Gastrocnemius medialis (tissue), 4 donors: ENCODE data around the gene PCSK5. TPM values are rescaled to one million over a fixed set of nuclear protein-coding genes. Genes with fewer than 3 reads are reported as not detected.

Source experiments
- ATAC-seq, 2 donors: fragments of 150-250 bp; one replicate each; pipeline ENCODE4 v1.9.1; 2016
- DNase-seq, 2 donors: peaks; one replicate each; pipeline ENCODE4 v3.0.0-alpha.2; 2019
- H3K27ac ChIP-seq, 4 donors: fragments of 200-600 bp; sonication (generic); 1 replicate in 1 of 4; 2 replicates in 3 of 4; pipeline ENCODE4 v1.5.1; 2016 to 2018; ENCODE audit warnings: mild to moderate bottlenecking in 2 of 4, moderate library complexity in 1 of 4
- H3K27me3 ChIP-seq, 3 donors: fragments of 200-600 bp; sonication (generic) in 2 of 3; 1 replicate in 1 of 3; 2 replicates in 2 of 3; pipeline versions ENCODE4 v1.5.1 to v1.6.0; 2016 to 2019; ENCODE audit warnings: mild to moderate bottlenecking in 1 of 3, moderate library complexity in 1 of 3
- H3K36me3 ChIP-seq, 2 donors: fragments of 200-600 bp; sonication (generic) in 1 of 2; one replicate each; pipeline ENCODE4 v1.5.1; 2017 to 2018
- H3K4me1 ChIP-seq, 2 donors: fragments of 200-600 bp; sonication (generic) in 1 of 2; one replicate each; pipeline ENCODE4 v1.5.1; 2016 to 2017; ENCODE audit warnings: mild to moderate bottlenecking in 2 of 2
- H3K4me3 ChIP-seq, 4 donors: fragments of 200-600 bp; sonication (generic) in 3 of 4; 1 replicate in 1 of 4; 2 replicates in 3 of 4; pipeline ENCODE4 v1.5.1; 2016 to 2019; ENCODE audit warnings: mild to moderate bottlenecking in 2 of 4
- H3K9me3 ChIP-seq, 3 donors: fragments of 200-600 bp; sonication (generic) in 2 of 3; 1 replicate in 1 of 3; 2 replicates in 2 of 3; pipeline ENCODE4 v1.5.1; 2016 to 2019
- POLR2A ChIP-seq, 2 donors: fragments of 450-650 bp; IDR thresholded peaks; one replicate each; pipeline ENCODE4 v1.6.1; 2017; ENCODE audit warnings: antibody characterized with exemption in 2 of 2, mild to moderate bottlenecking in 2 of 2, moderate library complexity in 2 of 2
- in situ Hi-C, 4 donors: fragments of 200-750 bp; cut with MboI; loops; one replicate each; pipeline versions ENCODE4 v1.15.0 to v1.8.0; 2017; ENCODE audit warnings: low sequenced_read_pairs in 4 of 4
- intact Hi-C: fragments of 100-400 bp; cut with DNase I; formaldehyde crosslinking; loops from one replicate; pipeline ENCODE4 v1.15.1; 2023; ENCODE audit warnings: low total_unique reads
- total RNA-seq, 4 donors: library from RNA; depleted of rRNA; stranded (reverse); fragments of >200 nt; gene quantifications; one replicate each; pipeline versions ENCODE4 v1.1.0 to v1.2.3, GENCODE V29; 2016
- TF ChIP-seq, protein P1 (sequence below), 5 experiments: fragments of 450-650 bp in 3 of 5; fragments of 200-600 bp in 2 of 5; sonication (generic) in 2 of 5; IDR thresholded peaks in 4 of 5; conservative IDR thresholded peaks in 1 of 5; 1 replicate in 4 of 5; 2 replicates in 1 of 5; pipeline ENCODE4 v1.5.1; 2016 to 2019; ENCODE audit warnings: antibody characterized with exemption in 5 of 5, mild to moderate bottlenecking in 3 of 5, moderate library complexity in 3 of 5

Gene PCSK5
- total RNA-seq, 4 donors from 2014 or later: 1.3 to 8.3 (median 3.2) TPM

DNA sequence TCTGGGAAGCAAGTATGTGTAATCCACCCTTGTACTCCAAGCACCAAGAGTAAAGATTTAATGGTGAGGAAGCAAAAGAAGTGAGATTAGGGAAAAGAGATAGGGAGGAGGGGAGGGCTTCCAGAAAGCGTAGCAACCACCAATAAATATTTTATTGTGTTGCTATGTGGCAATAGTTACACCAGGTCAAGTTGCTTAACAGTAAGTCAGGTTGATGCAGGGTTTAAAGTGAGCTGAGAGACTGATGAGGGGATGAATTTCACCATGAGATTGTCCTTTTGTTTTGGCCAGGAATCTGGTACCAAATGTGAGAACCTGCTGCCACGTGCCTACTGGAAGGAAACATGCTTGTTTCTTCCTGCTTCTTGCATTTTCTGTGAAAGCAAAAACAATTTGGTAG lies 62.7 kb downstream of the PCSK5 start:
- Histone ChIP-seq H3K4me1 (no peaks in the 10 kb centered on the region), H3K9me3 (no peaks in the 10 kb centered on the region), H3K36me3 (no peaks in the 10 kb centered on the region), H3K27ac (no peak overlapping the region), H3K27me3 (no peaks in the 10 kb centered on the region), H3K4me3 (no peak overlapping the region)
- intact Hi-C loops: no loop called here
- in situ Hi-C loops: no loop called here
- TF ChIP-seq POLR2A (IDR thresholded peaks at IDR 0.05): no peak
- TF ChIP-seq, protein P1, sequence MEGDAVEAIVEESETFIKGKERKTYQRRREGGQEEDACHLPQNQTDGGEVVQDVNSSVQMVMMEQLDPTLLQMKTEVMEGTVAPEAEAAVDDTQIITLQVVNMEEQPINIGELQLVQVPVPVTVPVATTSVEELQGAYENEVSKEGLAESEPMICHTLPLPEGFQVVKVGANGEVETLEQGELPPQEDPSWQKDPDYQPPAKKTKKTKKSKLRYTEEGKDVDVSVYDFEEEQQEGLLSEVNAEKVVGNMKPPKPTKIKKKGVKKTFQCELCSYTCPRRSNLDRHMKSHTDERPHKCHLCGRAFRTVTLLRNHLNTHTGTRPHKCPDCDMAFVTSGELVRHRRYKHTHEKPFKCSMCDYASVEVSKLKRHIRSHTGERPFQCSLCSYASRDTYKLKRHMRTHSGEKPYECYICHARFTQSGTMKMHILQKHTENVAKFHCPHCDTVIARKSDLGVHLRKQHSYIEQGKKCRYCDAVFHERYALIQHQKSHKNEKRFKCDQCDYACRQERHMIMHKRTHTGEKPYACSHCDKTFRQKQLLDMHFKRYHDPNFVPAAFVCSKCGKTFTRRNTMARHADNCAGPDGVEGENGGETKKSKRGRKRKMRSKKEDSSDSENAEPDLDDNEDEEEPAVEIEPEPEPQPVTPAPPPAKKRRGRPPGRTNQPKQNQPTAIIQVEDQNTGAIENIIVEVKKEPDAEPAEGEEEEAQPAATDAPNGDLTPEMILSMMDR (IDR thresholded peaks at IDR 0.05 in 4 of 5, conservative IDR thresholded peaks at IDR 0.05 in 1 of 5): no peak
- DNase-seq (no peak), ATAC-seq (no peak)

DNA sequence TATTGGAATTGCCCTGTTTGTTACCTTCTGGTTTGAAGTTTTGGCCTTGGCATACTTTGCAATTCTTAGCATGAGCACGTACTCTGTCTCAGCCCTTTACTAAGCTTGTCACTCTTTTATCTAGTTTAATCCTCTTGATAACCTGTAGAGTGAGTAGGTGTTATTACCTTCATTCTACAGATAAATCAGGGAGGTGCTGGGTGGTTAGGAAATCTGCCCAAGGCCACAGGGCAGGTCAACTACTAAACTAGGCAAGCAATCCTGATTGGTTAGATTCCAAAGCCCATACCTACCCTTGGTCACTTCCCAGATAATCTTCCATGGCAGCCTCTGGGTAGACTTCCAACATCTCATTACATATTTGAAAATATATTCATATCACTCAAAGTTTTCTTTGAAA lies 65.7 kb downstream of the PCSK5 start:
- intact Hi-C loops: no loop called here
- Histone ChIP-seq H3K27ac (no peak overlapping the region), H3K27me3 (no peaks in the 10 kb centered on the region), H3K4me3 (no peak overlapping the region), H3K36me3 (no peaks in the 10 kb centered on the region), H3K9me3 (no peaks in the 10 kb centered on the region), H3K4me1 (no peaks in the 10 kb centered on the region)
- no peak for TF ChIP-seq POLR2A (IDR thresholded peaks at IDR 0.05)
- in situ Hi-C loops: no loop called here
- DNase-seq: no peak
- ATAC-seq: no peak

DNA sequence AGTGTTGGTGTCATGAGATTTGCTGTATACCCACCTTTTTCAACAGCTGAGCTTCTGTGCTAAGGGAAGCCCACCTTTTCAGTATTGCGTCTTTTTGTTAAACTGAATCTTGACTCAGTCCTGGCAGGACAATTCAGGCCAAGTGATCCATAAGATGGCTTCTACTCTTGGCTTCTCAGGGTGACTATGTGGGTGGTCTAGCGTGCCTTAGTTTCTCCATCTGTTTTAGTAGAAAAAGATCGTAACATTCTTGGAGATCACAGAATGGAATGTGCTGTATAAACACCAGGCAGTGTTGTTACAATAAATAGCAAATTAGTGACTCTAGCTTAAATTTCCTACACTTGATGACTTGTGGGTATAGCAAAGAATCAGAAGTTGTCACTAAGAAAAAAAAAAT lies 66.6 kb downstream of the PCSK5 start:
- no peak for ATAC-seq

DNA sequence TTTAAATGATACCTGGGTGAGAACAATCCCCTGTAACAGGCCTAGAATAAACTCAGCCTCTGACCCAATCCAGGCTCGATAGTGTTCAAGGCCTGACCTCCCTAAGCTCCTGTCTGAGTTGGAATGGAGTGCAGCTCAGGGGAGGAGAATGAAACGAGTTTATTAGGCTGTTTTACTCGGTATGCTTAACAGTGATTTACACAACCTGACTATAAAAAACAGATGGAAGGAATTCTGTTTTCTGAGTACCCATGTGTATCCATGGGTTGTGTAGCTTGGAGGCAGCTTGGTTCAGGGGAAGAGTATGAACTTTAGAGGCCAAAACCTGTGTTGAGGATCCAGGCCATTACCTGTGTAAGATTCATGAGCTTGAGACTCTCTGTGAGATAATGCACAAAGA lies 67.8 kb downstream of the PCSK5 start:
- H3K4me3 ChIP-seq: no peak overlapping the region
- in situ Hi-C loops (no loop called here), intact Hi-C loops (no loop called here)
- peaks cover 0 to 16% of the 10 kb centered on the region in 2 donors for H3K4me1 ChIP-seq
- TF ChIP-seq POLR2A (IDR thresholded peaks at IDR 0.05): no peak
- TF ChIP-seq, protein P1 (IDR thresholded peaks at IDR 0.05 in 4 of 5, conservative IDR thresholded peaks at IDR 0.05 in 1 of 5): no peak
- H3K9me3 ChIP-seq: no peaks in the 10 kb centered on the region
- no peak overlapping the region for H3K27ac ChIP-seq
- DNase-seq (no peak), ATAC-seq (no peak)
- H3K36me3 ChIP-seq: no peaks in the 10 kb centered on the region
- no peaks in the 10 kb centered on the region for H3K27me3 ChIP-seq

More for the DNA sequence above, 66.6 kb downstream of the PCSK5 start:
- no peak overlapping the region for H3K27ac ChIP-seq
- in situ Hi-C loops: no loop called here
- H3K4me3 ChIP-seq: no peak overlapping the region
- no peak for TF ChIP-seq POLR2A (IDR thresholded peaks at IDR 0.05)
- TF ChIP-seq, protein P1 (IDR thresholded peaks at IDR 0.05 in 4 of 5, conservative IDR thresholded peaks at IDR 0.05 in 1 of 5): no peak
- no peaks in the 10 kb centered on the region for H3K9me3 ChIP-seq
- no peaks in the 10 kb centered on the region for H3K36me3 ChIP-seq
- H3K27me3 ChIP-seq: no peaks in the 10 kb centered on the region
- DNase-seq: no peak
- peaks cover 0 to 5% of the 10 kb centered on the region in 2 donors for H3K4me1 ChIP-seq
- intact Hi-C loops: no loop called here

DNA sequence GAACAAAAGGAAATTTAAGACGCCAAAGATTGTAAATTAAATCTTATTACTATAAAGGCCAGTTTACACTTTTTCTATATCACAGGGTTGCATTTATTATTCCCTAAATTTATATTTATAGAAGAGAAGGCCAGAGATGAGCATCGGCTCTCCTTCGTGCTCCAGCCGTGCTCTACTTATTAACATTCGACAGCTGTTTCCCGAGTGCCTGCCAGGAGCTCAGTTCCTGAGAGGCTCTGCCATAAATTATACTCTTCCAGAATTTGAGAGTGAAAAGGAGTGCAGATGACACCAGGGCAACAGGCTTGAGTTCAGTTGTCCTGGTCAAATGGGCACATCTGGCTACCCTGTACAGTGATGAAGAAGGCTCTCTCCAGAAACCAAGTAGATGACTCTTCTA lies 70.1 kb downstream of the PCSK5 start:
- no peak for TF ChIP-seq POLR2A (IDR thresholded peaks at IDR 0.05)
- TF ChIP-seq, protein P1 (IDR thresholded peaks at IDR 0.05 in 4 of 5, conservative IDR thresholded peaks at IDR 0.05 in 1 of 5): no peak
- no peaks in the 10 kb centered on the region for H3K9me3 ChIP-seq
- ATAC-seq (no peak), DNase-seq (no peak)
- intact Hi-C loops: no loop called here
- no peak overlapping the region for H3K27ac ChIP-seq
- H3K36me3 ChIP-seq: no peaks in the 10 kb centered on the region
- H3K4me3 ChIP-seq: no peak overlapping the region
- no peaks in the 10 kb centered on the region for H3K27me3 ChIP-seq
- in situ Hi-C loops: no loop called here
- H3K4me1 ChIP-seq: peaks cover 0 to 16% of the 10 kb centered on the region in 2 donors
